HepG2 (cell line): ENCODE data around the gene JMY. TPM values are rescaled to one million over a fixed set of nuclear protein-coding genes. Genes with fewer than 3 reads are reported as not detected.

Experiments used
- ATAC-seq: fragments of 200-7000 bp; cut with Tn5 transposase; 3 replicates; pipeline ENCODE4 v1.9.1; 2020; ENCODE audit warnings: mild to moderate bottlenecking, moderate library complexity
- BruUV-seq: library from RNA; stranded (reverse); fragments of 400-500 nt; replicated peaks from 2 replicates; lab custom pipeline; 2021; lab: Mats Ljungman, UMichigan
- CTCF ChIA-PET: fragments of 300-600 bp; formaldehyde crosslinking; extraction: SDS; loops from one replicate; lab custom pipeline; 2021; ENCODE audit warnings: low total read pairs, inconsistent platforms, low intra/inter-chr PET ratio; lab: Yijun Ruan, JAX
- POLR2A ChIA-PET: fragments of 350-600 bp; sonication (Branson Sonifier 250); formaldehyde crosslinking; loops from one replicate; lab custom pipeline; 2020; ENCODE audit warnings: antibody characterized with exemption, inconsistent platforms; lab: Yijun Ruan, JAX
- DNase-seq: peaks from one replicate; pipeline ENCODE4 v3.0.0-alpha.2; 2015; ENCODE audit warnings: low spot score
- FAIRE-seq: peaks from 3 replicates; lab custom pipeline; 2011; peaks lifted over from hg19 to GRCh38; lab: Jason Lieb, UNC
- H2AFZ ChIP-seq: one replicate; pipeline ENCODE4 v1.6.1; 2011; ENCODE audit warnings: low read length, inconsistent platforms
- H3K27ac ChIP-seq: fragments of 300-600 bp; 3 replicates; pipeline ENCODE4 v1.8.0; 2011; ENCODE audit warnings: mixed run types, mild to moderate bottlenecking, mixed read lengths, low read length, inconsistent platforms; ENCODE audit not compliant: insufficient read depth; ENCODE audit errors: extremely low read length
- H3K27me3 ChIP-seq, 2 experiments: fragments of 200-600 bp in 1 of 2; 2 replicates in 1 of 2; 3 replicates in 1 of 2; pipeline versions ENCODE4 v1.6.0 to v1.8.0; 2011; ENCODE audit warnings: low read length in 2 of 2, mild to moderate bottlenecking in 2 of 2, moderate library complexity in 2 of 2, inconsistent platforms in 1 of 2; ENCODE audit not compliant: insufficient read depth in 2 of 2, control insufficient read depth in 1 of 2
- H3K36me3 ChIP-seq, 2 experiments: fragments of 200-600 bp in 1 of 2; replicated peaks in 1 of 2; 2 replicates in 1 of 2; 3 replicates in 1 of 2; pipeline versions ENCODE4 v1.5.1 to v1.8.0; 2011; ENCODE audit warnings: low read length in 2 of 2, inconsistent platforms in 1 of 2; ENCODE audit not compliant: insufficient read depth in 2 of 2, control insufficient read depth in 1 of 2
- H3K4me1 ChIP-seq: 2 replicates; pipeline ENCODE4 v1.5.1; 2012; ENCODE audit warnings: low read length, inconsistent platforms; ENCODE audit not compliant: insufficient read depth
- H3K4me2 ChIP-seq: 2 replicates; pipeline ENCODE4 v1.6.0; 2011; ENCODE audit warnings: low read depth, low read length, inconsistent platforms
- H3K4me3 ChIP-seq, 3 experiments: fragments of 200-600 bp in 1 of 3; sonication (generic), shearing (Covaris generic) in 1 of 3; replicated peaks in 1 of 3; 2 replicates each; pipeline ENCODE4 v1.5.1; 2011 to 2016; ENCODE audit warnings: low read length in 3 of 3, inconsistent platforms in 2 of 3, low read depth in 2 of 3, mild to moderate bottlenecking in 2 of 3, control low read depth in 1 of 3, mixed read lengths in 1 of 3; ENCODE audit not compliant: insufficient read depth in 1 of 3
- H3K79me2 ChIP-seq: one replicate; pipeline ENCODE4 v1.6.1; 2011; ENCODE audit warnings: low read length, inconsistent platforms; ENCODE audit not compliant: insufficient read depth
- H3K9ac ChIP-seq: 2 replicates; pipeline ENCODE4 v1.6.0; 2011; ENCODE audit warnings: mild to moderate bottlenecking, low read depth, low read length, inconsistent platforms; ENCODE audit not compliant: insufficient read depth
- H3K9me3 ChIP-seq: 2 replicates; pipeline ENCODE4 v1.5.1; 2012; ENCODE audit warnings: mild to moderate bottlenecking, low read length
- H4K20me1 ChIP-seq: 2 replicates; pipeline ENCODE4 v1.6.0; 2011; ENCODE audit warnings: inconsistent platforms, mild to moderate bottlenecking, low read length, moderate library complexity; ENCODE audit not compliant: insufficient read depth
- BHLHE40 ChIP-seq: IDR thresholded peaks from 2 replicates; pipeline ENCODE4 v1.6.1; 2011; ENCODE audit warnings: low read length, improper control_type of control experiment
- FIP1L1 ChIP-seq: fragments of 200-400 bp; formaldehyde crosslinking; IDR thresholded peaks from 2 replicates; pipeline ENCODE4 v1.6.1; 2018; ENCODE audit warnings: low read depth, mild to moderate bottlenecking, low read length, moderate library complexity, borderline replicate concordance; ENCODE audit not compliant: insufficient read depth
- MZF1 ChIP-seq: sonication (generic); formaldehyde crosslinking; IDR thresholded peaks from 2 replicates; pipeline ENCODE4 v1.8.1; 2023; ENCODE audit warnings: mild to moderate bottlenecking, missing genetic modification reagents, borderline replicate concordance
- STAG1 ChIP-seq: sonication (generic); formaldehyde crosslinking; IDR thresholded peaks from 2 replicates; pipeline ENCODE4 v1.4.0; 2020; ENCODE audit warnings: missing genetic modification reagents
- ZNF354B ChIP-seq: sonication (generic); formaldehyde crosslinking; IDR thresholded peaks from 2 replicates; pipeline ENCODE4 v1.8.0; 2022; ENCODE audit warnings: mild to moderate bottlenecking, missing genetic modification reagents
- ZNF703 ChIP-seq: sonication (generic); formaldehyde crosslinking; IDR thresholded peaks from 2 replicates; pipeline ENCODE4 v1.5.1; 2020; ENCODE audit warnings: missing genetic modification reagents, mild to moderate bottlenecking, moderate library complexity, borderline replicate concordance
- ZNF839 ChIP-seq: sonication (generic); formaldehyde crosslinking; IDR thresholded peaks from 2 replicates; pipeline ENCODE4 v1.4.0; 2020; ENCODE audit warnings: missing genetic modification reagents, mild to moderate bottlenecking, borderline replicate concordance
- WGBS: methylation state at CpG from one replicate; pipeline ENCODE4 v1.1.6; 2017; ENCODE audit warnings: low lambda C conversion rate; 5-methylcytosine and 5-hydroxymethylcytosine counted together
- in situ Hi-C: cut with HindIII; loops from 2 replicates; pipeline ENCODE4 v1.10.0; 2017; ENCODE audit warnings: low pct_unique_long_range_greater_than_20kb; ENCODE audit not compliant: extremely low pct_ligation_motif_present
- intact Hi-C: fragments of 100-400 bp; cut with micrococcal nuclease; formaldehyde crosslinking; loops from one replicate; pipeline ENCODE4 v1.10.0; 2022; ENCODE audit not compliant: unreplicated experiment
- polyA plus RNA-seq, 8 experiments: library from polyadenylated mRNA; depleted of rRNA in 3 of 8; stranded (reverse) in 7 of 8; unstranded in 1 of 8; fragments of >200 nt; fragmentation: Illumina TruSeq in 4 of 8; extraction: Trizol in 4 of 8; gene quantifications; 2 replicates each; pipeline versions ENCODE4 v1.2.1 to v1.2.3, GENCODE V29; 2011 to 2016; ENCODE audit warnings: low read depth in 4 of 8, missing spikeins in 1 of 8, mixed read lengths in 1 of 8; ENCODE audit not compliant: insufficient read depth in 1 of 8
- total RNA-seq, 5 experiments: library from RNA; depleted of rRNA; stranded (reverse); fragments of >200 nt; fragmentation: Illumina TruSeq; extraction: Trizol; gene quantifications; 2 replicates each; pipeline ENCODE4 v1.2.3, GENCODE V29; 2016; ENCODE audit warnings: low read depth in 1 of 5
- TF ChIP-seq, protein P1 (sequence below): sonication (generic); formaldehyde crosslinking; IDR thresholded peaks from 2 replicates; pipeline ENCODE4 v1.4.0; 2020; ENCODE audit warnings: missing genetic modification reagents

Gene JMY
- total and polyA plus RNA-seq, 2 of the 13 experiments (the other 11 are each of a cell fraction or from before 2014, with no cell fraction given), result 4.0 to 4.2 TPM

DNA sequence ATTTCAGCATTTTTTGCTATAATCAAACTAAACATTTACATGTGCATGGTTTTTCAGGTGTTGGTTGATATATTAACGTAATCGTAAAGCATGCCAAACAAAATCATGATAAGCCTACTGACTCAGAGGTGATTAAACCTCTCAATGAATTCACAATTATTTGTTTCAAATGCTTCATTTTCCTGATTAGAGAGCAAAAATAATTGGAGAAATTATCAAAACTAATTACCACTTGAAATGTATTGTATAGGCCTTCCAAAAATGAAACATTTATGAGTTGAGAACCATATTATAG, 45.7 kb upstream of the JMY start:
- no peaks in the 10 kb centered on the region for H3K79me2 ChIP-seq
- BruUV-seq, result no TSS peak
- ATAC-seq (no peak), FAIRE-seq (no peak), DNase-seq (no peak)
- no peak overlapping the region for H3K27ac ChIP-seq
- CTCF ChIA-PET, result no interaction called here
- H3K4me3 ChIP-seq, result no peak overlapping the region
- WGBS, result 94% methylated on average over 2 of the region's 2 CpGs
- POLR2A ChIA-PET, result interaction anchor here (0.7 kb wide), 1 partner anchor 79 kb away, joined by 4 read pairs; no protein-coding TSS in a partner anchor
- H3K4me2 ChIP-seq, result no peak overlapping the region
- H3K27me3 ChIP-seq, result no peaks in the 10 kb centered on the region
- TF ChIP-seq MZF1 (CRISPR knock-in tag), result no peak
- no peak for TF ChIP-seq ZNF354B (CRISPR knock-in tag)
- no peak for TF ChIP-seq STAG1 (CRISPR knock-in tag)
- TF ChIP-seq ZNF703 (CRISPR knock-in tag), result no peak
- TF ChIP-seq, protein P1, sequence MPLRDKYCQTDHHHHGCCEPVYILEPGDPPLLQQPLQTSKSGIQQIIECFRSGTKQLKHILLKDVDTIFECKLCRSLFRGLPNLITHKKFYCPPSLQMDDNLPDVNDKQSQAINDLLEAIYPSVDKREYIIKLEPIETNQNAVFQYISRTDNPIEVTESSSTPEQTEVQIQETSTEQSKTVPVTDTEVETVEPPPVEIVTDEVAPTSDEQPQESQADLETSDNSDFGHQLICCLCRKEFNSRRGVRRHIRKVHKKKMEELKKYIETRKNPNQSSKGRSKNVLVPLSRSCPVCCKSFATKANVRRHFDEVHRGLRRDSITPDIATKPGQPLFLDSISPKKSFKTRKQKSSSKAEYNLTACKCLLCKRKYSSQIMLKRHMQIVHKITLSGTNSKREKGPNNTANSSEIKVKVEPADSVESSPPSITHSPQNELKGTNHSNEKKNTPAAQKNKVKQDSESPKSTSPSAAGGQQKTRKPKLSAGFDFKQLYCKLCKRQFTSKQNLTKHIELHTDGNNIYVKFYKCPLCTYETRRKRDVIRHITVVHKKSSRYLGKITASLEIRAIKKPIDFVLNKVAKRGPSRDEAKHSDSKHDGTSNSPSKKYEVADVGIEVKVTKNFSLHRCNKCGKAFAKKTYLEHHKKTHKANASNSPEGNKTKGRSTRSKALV (CRISPR knock-in tag), result no peak
- no peak for TF ChIP-seq FIP1L1
- no peak for TF ChIP-seq ZNF839
- no peak for TF ChIP-seq BHLHE40
- no peaks in the 10 kb centered on the region for H3K9me3 ChIP-seq
- H3K4me1 ChIP-seq, result no peaks in the 10 kb centered on the region
- no peak overlapping the region for H3K9ac ChIP-seq
- no peak overlapping the region for H2AFZ ChIP-seq
- in situ Hi-C loops (no loop called here), intact Hi-C loops (loop anchor here (10.0 kb wide), 1 partner anchor 55 kb away; no protein-coding TSS in a partner anchor)
- H4K20me1 ChIP-seq, result no peaks in the 10 kb centered on the region
- no peaks in the 10 kb centered on the region for H3K36me3 ChIP-seq
